Activated gamma-delta T cell treated with anti-CD3 and anti-CD28 coated beads, Interleukin-2, amount 50 U/mL, for 16 hours (primary cell): ENCODE measurements around the gene MAP3K6.
A peak's percentile ranks its signal among the peaks of the same experiment; 100 is the strongest.

Experiments used
- DNase-seq: peaks from one replicate; pipeline ENCODE4 v3.0.0-alpha.2; 2020; ENCODE audit warnings: low read depth

The MAP3K6 gene

GRCh38 chr1:27333717-27334279 lies 33.0 kb downstream of the MAP3K6 start:
- DNase-seq, result no peak

GRCh38 chr1:27332536-27333281 lies 34.1 kb downstream of the MAP3K6 start:
- no peak for DNase-seq

GRCh38 chr1:27331922-27332321 lies 34.8 kb downstream of the MAP3K6 start:
- no peak for DNase-seq

GRCh38 chr1:27331426-27331825 lies 35.3 kb downstream of the MAP3K6 start:
- DNase-seq, result no peak

GRCh38 chr1:27330786-27331185 lies 36.0 kb downstream of the MAP3K6 start:
- DNase-seq, result no peak

GRCh38 chr1:27327964-27328363 lies 38.8 kb downstream of the MAP3K6 start:
- DNase-seq, result no peak

- DNase-seq, result no peak
These were observed 41.5 kb downstream of the MAP3K6 start for GRCh38 chr1:27325286-27325685.

GRCh38 chr1:27322569-27323240 lies 44.1 kb downstream of the MAP3K6 start:
- no peak for DNase-seq

- DNase-seq, result peak; percentile 96
These were observed 44.8 kb downstream of the MAP3K6 start, which contains the start of gene TMEM222 for GRCh38 chr1:27321813-27322568. Gene TMEM222 (plus strand): TSS chr1:27322163. CDS start chr1:27322198, 35 bp downstream.

- DNase-seq, result no peak
These were observed 48.2 kb downstream of the MAP3K6 start for GRCh38 chr1:27318596-27318995.

- no peak for DNase-seq
These were observed 48.6 kb downstream of the MAP3K6 start for GRCh38 chr1:27318136-27318535.

GRCh38 chr1:27316860-27317259 lies 49.9 kb downstream of the MAP3K6 start:
- DNase-seq, result no peak

- no peak for DNase-seq
These were observed 52.0 kb downstream of the MAP3K6 start for GRCh38 chr1:27314737-27315136.

- no peak for DNase-seq
These were observed 52.6 kb downstream of the MAP3K6 start for GRCh38 chr1:27314169-27314568.

GRCh38 chr1:27307874-27308598 lies 58.7 kb downstream of the MAP3K6 start:
- DNase-seq, result no peak

GRCh38 chr1:27306892-27307761 lies 59.6 kb downstream of the MAP3K6 start:
- no peak for DNase-seq

- DNase-seq, result no peak
These were observed 60.7 kb downstream of the MAP3K6 start for GRCh38 chr1:27306071-27306470.
